ENCODE data around the gene CSK.
A peak's percentile ranks its signal among the peaks of the same experiment; 100 is the strongest.

Gene CSK

GRCh38 chr15:74828835-74829234, 47.0 kb downstream of the CSK start:
- no peak for DNase-seq

- no peak for DNase-seq
Observed at GRCh38 chr15:74829486-74829885, 47.6 kb downstream of the CSK start.

GRCh38 chr15:74829991-74830390, 48.1 kb downstream of the CSK start:
- no peak for DNase-seq

- DNase-seq = no peak
Observed at GRCh38 chr15:74830868-74831267, 49.0 kb downstream of the CSK start.

- DNase-seq = no peak
Observed at GRCh38 chr15:74831813-74832495, 50.1 kb downstream of the CSK start.

- DNase-seq = no peak
Observed at GRCh38 chr15:74832826-74833225, 50.9 kb downstream of the CSK start.

- no peak for DNase-seq
Observed at GRCh38 chr15:74833376-74834107, 51.7 kb downstream of the CSK start.

GRCh38 chr15:74835312-74835823, 53.5 kb downstream of the CSK start:
- peak; percentile 50 for DNase-seq

- DNase-seq = no peak
Observed at GRCh38 chr15:74836846-74837245, 55.0 kb downstream of the CSK start.

- no peak for DNase-seq
Observed at GRCh38 chr15:74837482-74838136, 55.7 kb downstream of the CSK start.

GRCh38 chr15:74838137-74838516, 56.2 kb downstream of the CSK start:
- DNase-seq = no peak

- DNase-seq = no peak
Observed at GRCh38 chr15:74838746-74839525, 57.1 kb downstream of the CSK start.

GRCh38 chr15:74839526-74840395, 57.9 kb downstream of the CSK start:
- DNase-seq = no peak

- no peak for DNase-seq
Observed at GRCh38 chr15:74840851-74841775, 59.2 kb downstream of the CSK start.

GRCh38 chr15:74841891-74842373, 60.1 kb downstream of the CSK start:
- DNase-seq = no peak

GRCh38 chr15:74842581-74843444, 60.9 kb downstream of the CSK start, which contains the start of gene ULK3:
Gene ULK3 (minus strand): TSS chr15:74843156. CDS start chr15:74843105, 51 bp downstream.
- peak; percentile 92 for DNase-seq

GRCh38 chr15:74843445-74843828, 61.6 kb downstream of the CSK start:
- DNase-seq = no peak

GRCh38 chr15:74843891-74844299, 62.0 kb downstream of the CSK start:
- no peak for DNase-seq
